Chondrocyte (in vitro differentiated cells): ENCODE measurements around the gene SMIM35. TPM values are rescaled to one million over a fixed set of nuclear protein-coding genes. Genes with fewer than 3 reads are reported as not detected.

ENCODE experiments used
- DNase-seq: peaks from one replicate; pipeline ENCODE4 v3.0.0; 2021; ENCODE audit warnings: mixed read lengths, low spot score
- H3K27ac Mint-ChIP-seq: one replicate; pipeline ENCODE4 v1.8.0; 2021; ENCODE audit warnings: mild to moderate bottlenecking, moderate library complexity, mixed read lengths; ENCODE audit not compliant: unreplicated experiment
- H3K27me3 Mint-ChIP-seq: 2 replicates; pipeline ENCODE4 v1.8.0; 2021; ENCODE audit warnings: low read depth, mixed read lengths
- H3K36me3 Mint-ChIP-seq: 2 replicates; pipeline ENCODE4 v1.8.0; 2021; ENCODE audit warnings: low read depth, mixed read lengths
- H3K4me1 Mint-ChIP-seq: 2 replicates; pipeline ENCODE4 v1.8.0; 2021; ENCODE audit warnings: low read depth, mild to moderate bottlenecking, mixed read lengths
- H3K4me3 Mint-ChIP-seq: one replicate; pipeline ENCODE4 v1.8.0; 2021; ENCODE audit warnings: mild to moderate bottlenecking, moderate library complexity, mixed read lengths; ENCODE audit not compliant: unreplicated experiment
- H3K9me3 Mint-ChIP-seq: 2 replicates; pipeline ENCODE4 v1.8.0; 2021; ENCODE audit warnings: low read depth, mixed read lengths
- total RNA-seq: library from RNA; stranded (reverse); gene quantifications from 3 replicates; pipeline ENCODE4 v1.2.1, GENCODE V29; 2021
- TF ChIP-seq, protein P1 (sequence below): fragments of 200-600 bp; sonication (generic); IDR thresholded peaks from 2 replicates; pipeline ENCODE4 v1.5.0; 2021; ENCODE audit warnings: antibody characterized with exemption, mild to moderate bottlenecking, moderate library complexity

The SMIM35 gene
- total RNA-seq, 1 donor from 2014 or later = not detected

GRCh38 chr11:118017631-118018315 is 69.0 kb downstream of the SMIM35 start:
- no peaks in the 10 kb centered on the region for H3K4me1 Mint-ChIP-seq
- no peak overlapping the region for H3K4me3 Mint-ChIP-seq
- H3K27ac Mint-ChIP-seq = no peak overlapping the region
- H3K27me3 Mint-ChIP-seq = peaks cover 26% of the 10 kb centered on the region
- peaks cover 1% of the 10 kb centered on the region for H3K36me3 Mint-ChIP-seq
- H3K9me3 Mint-ChIP-seq = peaks cover 18% of the 10 kb centered on the region
- DNase-seq = no peak
- TF ChIP-seq, protein P1, sequence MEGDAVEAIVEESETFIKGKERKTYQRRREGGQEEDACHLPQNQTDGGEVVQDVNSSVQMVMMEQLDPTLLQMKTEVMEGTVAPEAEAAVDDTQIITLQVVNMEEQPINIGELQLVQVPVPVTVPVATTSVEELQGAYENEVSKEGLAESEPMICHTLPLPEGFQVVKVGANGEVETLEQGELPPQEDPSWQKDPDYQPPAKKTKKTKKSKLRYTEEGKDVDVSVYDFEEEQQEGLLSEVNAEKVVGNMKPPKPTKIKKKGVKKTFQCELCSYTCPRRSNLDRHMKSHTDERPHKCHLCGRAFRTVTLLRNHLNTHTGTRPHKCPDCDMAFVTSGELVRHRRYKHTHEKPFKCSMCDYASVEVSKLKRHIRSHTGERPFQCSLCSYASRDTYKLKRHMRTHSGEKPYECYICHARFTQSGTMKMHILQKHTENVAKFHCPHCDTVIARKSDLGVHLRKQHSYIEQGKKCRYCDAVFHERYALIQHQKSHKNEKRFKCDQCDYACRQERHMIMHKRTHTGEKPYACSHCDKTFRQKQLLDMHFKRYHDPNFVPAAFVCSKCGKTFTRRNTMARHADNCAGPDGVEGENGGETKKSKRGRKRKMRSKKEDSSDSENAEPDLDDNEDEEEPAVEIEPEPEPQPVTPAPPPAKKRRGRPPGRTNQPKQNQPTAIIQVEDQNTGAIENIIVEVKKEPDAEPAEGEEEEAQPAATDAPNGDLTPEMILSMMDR = no peak

DNA sequence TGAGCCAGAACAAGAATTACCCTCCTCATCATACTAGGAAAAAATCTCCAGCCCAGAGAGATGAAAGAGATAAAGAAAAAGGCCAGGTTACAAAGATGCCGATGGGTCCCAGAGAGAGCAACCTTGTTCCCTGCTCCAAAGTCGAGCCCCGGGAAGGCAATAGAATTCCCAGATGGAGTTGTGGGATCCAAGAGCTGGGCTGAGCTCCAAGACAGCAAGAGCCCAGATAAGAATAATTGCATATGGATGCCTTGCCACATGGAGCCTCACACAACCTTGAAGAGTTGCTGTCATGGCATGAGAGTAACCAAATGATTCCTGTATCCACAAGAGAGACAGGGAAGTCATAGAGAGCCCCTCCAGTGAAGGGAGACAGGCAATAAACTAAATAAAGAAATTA is 69.7 kb downstream of the SMIM35 start:
- H3K27me3 Mint-ChIP-seq = peaks cover 26% of the 10 kb centered on the region
- H3K4me3 Mint-ChIP-seq = no peak overlapping the region
- H3K27ac Mint-ChIP-seq = no peak overlapping the region
- no peak for DNase-seq
- no peaks in the 10 kb centered on the region for H3K4me1 Mint-ChIP-seq
- peaks cover 18% of the 10 kb centered on the region for H3K9me3 Mint-ChIP-seq
- H3K36me3 Mint-ChIP-seq = peaks cover 1% of the 10 kb centered on the region
- TF ChIP-seq, protein P1 = no peak

DNA sequence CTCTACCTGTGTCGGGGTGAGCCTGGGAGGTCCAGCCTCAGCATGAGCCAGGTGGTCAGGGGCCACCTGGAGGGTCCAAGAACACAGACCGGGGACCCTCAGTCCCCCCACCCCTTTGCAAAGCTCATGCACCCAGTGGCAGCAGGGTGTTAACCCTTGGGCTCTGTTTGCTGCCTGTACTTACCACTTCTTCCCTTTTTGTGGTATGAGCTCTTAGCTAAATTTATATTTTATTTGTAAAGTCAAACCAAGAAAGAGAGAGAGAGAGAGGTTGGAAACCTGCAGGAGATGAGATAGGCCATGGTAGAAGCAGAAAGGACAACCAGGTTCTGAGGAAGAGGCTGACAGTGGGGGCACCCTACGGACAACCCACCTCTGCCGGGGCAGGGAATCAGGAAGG is 70.7 kb downstream of the SMIM35 start:
- Mint-ChIP-seq H3K36me3 (peaks cover 1% of the 10 kb centered on the region), H3K4me1 (no peaks in the 10 kb centered on the region), H3K9me3 (peaks cover 15% of the 10 kb centered on the region), H3K27ac (no peak overlapping the region), H3K4me3 (no peak overlapping the region), H3K27me3 (peaks cover 26% of the 10 kb centered on the region)
- TF ChIP-seq, protein P1 = no peak
- DNase-seq = no peak

GRCh38 chr11:118015385-118015841 is 71.3 kb downstream of the SMIM35 start:
- Mint-ChIP-seq H3K4me3 (no peak overlapping the region), H3K36me3 (peaks cover under 1% of the 10 kb centered on the region), H3K9me3 (peaks cover 12% of the 10 kb centered on the region), H3K27ac (no peak overlapping the region), H3K4me1 (no peaks in the 10 kb centered on the region), H3K27me3 (peaks cover 27% of the 10 kb centered on the region)
- TF ChIP-seq, protein P1 = no peak
- no peak for DNase-seq

GRCh38 chr11:118014022-118014421 is 72.7 kb downstream of the SMIM35 start:
- Mint-ChIP-seq H3K9me3 (peaks cover 9% of the 10 kb centered on the region), H3K36me3 (no peaks in the 10 kb centered on the region), H3K4me1 (no peaks in the 10 kb centered on the region), H3K27me3 (peaks cover 32% of the 10 kb centered on the region), H3K27ac (no peak overlapping the region), H3K4me3 (no peak overlapping the region)
- TF ChIP-seq, protein P1 = no peak
- DNase-seq = no peak
